22Rv1 (cell line): ENCODE data around the gene SRPK2.

Experiments used
- CTCF ChIP-seq: fragments of 450-650 bp; IDR thresholded peaks from 2 replicates; pipeline ENCODE4 v1.5.1; 2017; ENCODE audit warnings: mild to moderate bottlenecking
- ZFX ChIP-seq: fragments of 450-650 bp; IDR thresholded peaks from 2 replicates; pipeline ENCODE4 v1.6.1; 2017; ENCODE audit warnings: antibody characterized with exemption, borderline replicate concordance

DNA sequence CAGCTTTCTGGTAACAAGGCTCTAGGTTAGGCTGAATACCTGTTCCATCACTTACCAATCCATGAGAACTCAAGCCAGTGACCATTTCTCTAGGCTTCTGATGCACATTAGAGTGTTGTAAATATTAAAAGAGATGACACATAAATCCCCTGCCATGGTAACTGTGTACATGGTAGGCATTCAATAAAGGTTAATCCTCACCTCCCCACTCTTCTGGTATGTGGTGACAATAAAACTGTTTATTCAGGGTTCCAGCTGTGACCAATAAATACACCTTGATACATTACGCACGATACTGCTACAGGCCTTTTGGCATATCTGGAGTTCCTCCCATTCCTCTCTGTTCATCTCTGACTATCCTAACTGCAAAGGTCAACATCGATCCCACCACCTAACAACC lies 171.9 kb downstream of the SRPK2 start:
- TF ChIP-seq CTCF, result no peak
- TF ChIP-seq ZFX, result no peak
